Esophagus mucosa (tissue), 1 donor: Measurements from ENCODE around the gene SNN. TPM values are rescaled to one million over a fixed set of nuclear protein-coding genes. Genes with fewer than 3 reads are reported as not detected.

Experiments
- ATAC-seq: fragments of 200-7000 bp; cut with Tn5 transposase; one replicate; pipeline ENCODE4 v1.9.1; 2020
- total RNA-seq: library from RNA; stranded (reverse); gene quantifications from one replicate; pipeline ENCODE4 v1.2.4, GENCODE V29; 2023
- donor health status: DM: yes; HTN: yes; CAD: no.

Gene SNN
- total RNA-seq, 1 donor from 2014 or later = 19.1 TPM

GRCh38 chr16:11705311-11706025 is 37.2 kb downstream of the SNN start:
- ATAC-seq = no peak

- ATAC-seq = no peak
Measured at GRCh38 chr16:11706180-11706742, 38.0 kb downstream of the SNN start.

GRCh38 chr16:11707679-11708197 is 39.5 kb downstream of the SNN start:
- no peak for ATAC-seq

- no peak for ATAC-seq
Measured at GRCh38 chr16:11708421-11708820, 40.2 kb downstream of the SNN start.

GRCh38 chr16:11711662-11712061 is 43.4 kb downstream of the SNN start:
- no peak for ATAC-seq

GRCh38 chr16:11712122-11712521 is 43.9 kb downstream of the SNN start:
- no peak for ATAC-seq

- ATAC-seq = no peak
Measured at GRCh38 chr16:11715246-11715947, 47.1 kb downstream of the SNN start.

GRCh38 chr16:11716336-11716735 is 48.1 kb downstream of the SNN start:
- ATAC-seq = no peak

- no peak for ATAC-seq
Measured at GRCh38 chr16:11717811-11718210, 49.6 kb downstream of the SNN start.

GRCh38 chr16:11719171-11719570 is 50.9 kb downstream of the SNN start:
- ATAC-seq = no peak

- no peak for ATAC-seq
Measured at GRCh38 chr16:11719762-11720161, 51.5 kb downstream of the SNN start.

- no peak for ATAC-seq
Measured at GRCh38 chr16:11721781-11722467, 53.7 kb downstream of the SNN start.

- no peak for ATAC-seq
Measured at GRCh38 chr16:11722468-11722808, 54.2 kb downstream of the SNN start.

GRCh38 chr16:11725457-11725856 is 57.2 kb downstream of the SNN start:
- ATAC-seq = no peak

- no peak for ATAC-seq
Measured at GRCh38 chr16:11726008-11726407, 57.8 kb downstream of the SNN start.

- ATAC-seq = no peak
Measured at GRCh38 chr16:11727796-11728543, 59.7 kb downstream of the SNN start.

Other genes with a start within 250 kb of the SNN start
- gene LITAF, start 81.5 kb upstream of the SNN start, total RNA-seq = 36.9 TPM
- gene TXNDC11, start 74.4 kb downstream of the SNN start, total RNA-seq = 18.2 TPM
- gene ZC3H7A, start 128.8 kb downstream of the SNN start, total RNA-seq = 19.4 TPM
- 115 TPM for gene RSL1D1, start 183.1 kb downstream of the SNN start, total RNA-seq
- 110 TPM for gene GSPT1, start 247.5 kb downstream of the SNN start, total RNA-seq